Measurements from ENCODE around the gene SLC22A4.

The SLC22A4 gene

GRCh38 chr5:132275367-132276220 is 18.6 kb upstream of the SLC22A4 start:
- DNase-seq (ENCODE audit: low spot score), result no peak

- no peak for DNase-seq (ENCODE audit: low spot score)
Observed at GRCh38 chr5:132277256-132277655, 16.9 kb upstream of the SLC22A4 start.

- no peak for DNase-seq (ENCODE audit: low spot score)
Observed at GRCh38 chr5:132277971-132278853, 16.0 kb upstream of the SLC22A4 start.

- no peak for DNase-seq (ENCODE audit: low spot score)
Observed at GRCh38 chr5:132279801-132280200, 14.4 kb upstream of the SLC22A4 start.

GRCh38 chr5:132280371-132281240 is 13.6 kb upstream of the SLC22A4 start:
- DNase-seq (ENCODE audit: low spot score), result no peak

GRCh38 chr5:132281856-132282614 is 12.2 kb upstream of the SLC22A4 start:
- no peak for DNase-seq (ENCODE audit: low spot score)

GRCh38 chr5:132283423-132284043 is 10.7 kb upstream of the SLC22A4 start:
- peak; percentile 69 for DNase-seq (ENCODE audit: low spot score)

- no peak for DNase-seq (ENCODE audit: low spot score)
Observed at GRCh38 chr5:132289097-132289496, 5.1 kb upstream of the SLC22A4 start.

- no peak for DNase-seq (ENCODE audit: low spot score)
Observed at GRCh38 chr5:132291026-132291425, 3.2 kb upstream of the SLC22A4 start.

GRCh38 chr5:132293066-132293991 is 865 bp upstream of the SLC22A4 start:
- DNase-seq (ENCODE audit: low spot score), result peak; percentile 89

- DNase-seq (ENCODE audit: low spot score), result peak; percentile 71
Observed at GRCh38 chr5:132294728-132295504, 722 bp downstream of the SLC22A4 start.

GRCh38 chr5:132295505-132296411 is 1.6 kb downstream of the SLC22A4 start:
- no peak for DNase-seq (ENCODE audit: low spot score)

- DNase-seq (ENCODE audit: low spot score), result no peak
Observed at GRCh38 chr5:132296412-132297016, 2.3 kb downstream of the SLC22A4 start.

- no peak for DNase-seq (ENCODE audit: low spot score)
Observed at GRCh38 chr5:132297211-132297940, 3.2 kb downstream of the SLC22A4 start.

- DNase-seq (ENCODE audit: low spot score), result no peak
Observed at GRCh38 chr5:132298298-132299212, 4.4 kb downstream of the SLC22A4 start.

- DNase-seq (ENCODE audit: low spot score), result no peak
Observed at GRCh38 chr5:132299917-132300316, 5.7 kb downstream of the SLC22A4 start.

Measured in hepatic stellate cell (primary cell).